Mucosa of stomach (tissue), 1 donor: ENCODE results near the gene GRM4.

Experiments
- H3K27me3 ChIP-seq: one replicate; pipeline ENCODE4 v1.7.0; 2013; ENCODE audit warnings: mild to moderate bottlenecking, low read length; ENCODE audit not compliant: control insufficient read depth, insufficient read depth
- H3K36me3 ChIP-seq: one replicate; pipeline ENCODE4 v1.7.0; 2013; ENCODE audit warnings: low read length; ENCODE audit not compliant: control insufficient read depth, insufficient read depth
- H3K4me1 ChIP-seq: one replicate; pipeline ENCODE4 v1.7.0; 2013; ENCODE audit warnings: mild to moderate bottlenecking, low read length; ENCODE audit not compliant: control insufficient read depth, insufficient read depth
- H3K4me3 ChIP-seq: one replicate; pipeline ENCODE4 v1.7.0; 2013; ENCODE audit warnings: low read length
- H3K9ac ChIP-seq: one replicate; pipeline ENCODE4 v1.7.0; 2013; ENCODE audit warnings: mild to moderate bottlenecking, low read length, moderate library complexity
- H3K9me3 ChIP-seq: one replicate; pipeline ENCODE4 v1.7.0; 2013; ENCODE audit warnings: mild to moderate bottlenecking, low read length, moderate library complexity; ENCODE audit not compliant: control insufficient read depth
- donor health status: Pancreatic carcinoma.

Gene GRM4

DNA sequence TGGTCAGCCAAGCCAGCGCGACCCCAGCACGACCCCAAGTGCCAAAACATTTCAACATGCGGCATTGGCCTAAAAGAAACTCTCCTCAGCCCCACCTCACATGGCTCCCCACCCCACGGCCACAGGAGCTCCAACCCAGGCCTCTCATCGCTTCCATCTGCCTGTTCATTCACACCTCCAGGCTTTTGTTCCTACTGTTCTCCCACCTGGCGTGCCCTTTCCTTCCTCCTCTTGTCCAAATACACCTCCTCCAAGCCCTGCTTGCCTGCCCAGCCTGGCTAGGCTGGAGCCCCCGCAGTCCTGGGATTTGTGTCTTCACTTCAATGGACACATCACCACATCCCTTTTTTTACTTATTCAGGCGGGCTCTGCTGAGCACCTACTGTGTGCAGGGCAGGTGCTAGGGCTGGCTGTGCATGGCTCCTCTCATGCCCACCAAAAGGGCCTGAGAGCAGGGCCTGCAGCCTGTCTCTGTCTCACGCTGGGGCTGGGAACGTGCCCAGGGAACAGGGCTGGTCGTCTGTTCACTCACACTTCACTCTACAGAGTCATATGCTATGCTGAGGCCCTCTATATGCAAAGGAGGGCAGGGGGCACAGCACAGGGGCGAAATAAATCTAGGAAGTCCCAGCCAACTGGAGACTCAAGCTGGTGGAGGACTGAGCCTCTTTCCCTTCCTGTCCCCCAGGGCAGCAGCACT is 61.1 kb downstream of the GRM4 start:
- no peaks in the 10 kb centered on the region for H3K36me3 ChIP-seq
- no peak overlapping the region for H3K4me3 ChIP-seq
- H3K9me3 ChIP-seq: no peaks in the 10 kb centered on the region
- H3K4me1 ChIP-seq: no peaks in the 10 kb centered on the region
- H3K27me3 ChIP-seq: no peaks in the 10 kb centered on the region
- H3K9ac ChIP-seq: no peak overlapping the region

DNA sequence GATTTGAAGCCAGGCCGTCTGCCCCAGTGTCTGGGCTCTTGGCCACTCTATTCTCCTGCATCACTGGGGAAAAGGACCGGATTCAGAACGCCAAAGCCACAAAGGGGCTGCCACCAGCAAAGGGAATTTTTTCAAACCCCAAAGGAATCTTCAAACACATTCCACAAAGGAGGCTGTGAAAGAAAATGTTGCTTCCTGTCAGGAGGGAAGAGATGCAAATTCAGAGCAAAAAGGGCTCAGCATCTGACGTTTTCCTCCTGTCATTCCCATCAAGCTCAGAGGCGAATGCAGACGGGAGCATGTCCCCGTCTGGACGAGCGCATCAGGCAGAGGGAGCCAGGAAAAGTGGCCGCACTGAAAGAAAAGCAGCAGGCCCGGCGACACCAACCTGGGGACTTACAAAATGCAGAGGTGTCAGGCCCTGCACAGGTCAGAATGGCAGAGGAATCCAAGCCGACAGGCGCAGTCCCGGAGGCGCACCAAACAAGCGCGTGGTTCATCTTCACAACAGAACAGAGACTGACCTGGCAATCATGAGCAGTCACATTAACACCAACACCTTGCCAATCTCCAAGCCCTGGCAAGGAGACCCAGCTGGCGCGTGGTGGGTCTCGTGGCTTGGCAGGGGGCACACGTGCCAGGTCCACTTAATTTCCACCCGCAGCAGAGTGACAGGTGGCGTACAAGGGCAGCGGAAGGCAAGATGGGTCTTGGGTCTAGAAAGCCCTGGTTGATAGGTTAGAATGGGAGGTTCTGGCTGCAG is 62.8 kb downstream of the GRM4 start:
- H3K9me3 ChIP-seq: no peaks in the 10 kb centered on the region
- no peak overlapping the region for H3K9ac ChIP-seq
- no peak overlapping the region for H3K4me3 ChIP-seq
- H3K27me3 ChIP-seq: no peaks in the 10 kb centered on the region
- no peaks in the 10 kb centered on the region for H3K36me3 ChIP-seq
- no peaks in the 10 kb centered on the region for H3K4me1 ChIP-seq

DNA sequence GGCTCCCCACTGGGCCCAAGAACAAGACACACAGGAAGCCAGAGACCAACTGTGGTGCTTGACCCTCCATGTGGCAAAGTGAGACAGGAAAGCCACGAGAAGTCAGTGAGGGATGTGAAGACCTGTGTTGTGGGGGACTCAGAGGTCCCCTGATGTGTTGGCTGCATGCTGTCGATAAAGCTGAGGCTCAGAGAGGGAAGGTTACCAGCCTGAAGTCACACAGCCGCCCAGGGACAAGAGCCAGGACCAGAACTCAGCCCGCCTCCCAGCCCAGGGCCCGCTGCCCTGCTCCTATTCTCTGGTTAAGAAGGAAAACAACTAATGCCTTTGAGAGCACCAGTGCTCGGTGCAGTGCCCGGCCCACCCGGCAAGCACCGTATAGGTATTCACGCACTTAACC is 63.5 kb downstream of the GRM4 start:
- Histone ChIP-seq H3K27me3 (no peaks in the 10 kb centered on the region), H3K36me3 (no peaks in the 10 kb centered on the region), H3K4me1 (no peaks in the 10 kb centered on the region), H3K9ac (no peak overlapping the region), H3K4me3 (no peak overlapping the region), H3K9me3 (no peaks in the 10 kb centered on the region)

DNA sequence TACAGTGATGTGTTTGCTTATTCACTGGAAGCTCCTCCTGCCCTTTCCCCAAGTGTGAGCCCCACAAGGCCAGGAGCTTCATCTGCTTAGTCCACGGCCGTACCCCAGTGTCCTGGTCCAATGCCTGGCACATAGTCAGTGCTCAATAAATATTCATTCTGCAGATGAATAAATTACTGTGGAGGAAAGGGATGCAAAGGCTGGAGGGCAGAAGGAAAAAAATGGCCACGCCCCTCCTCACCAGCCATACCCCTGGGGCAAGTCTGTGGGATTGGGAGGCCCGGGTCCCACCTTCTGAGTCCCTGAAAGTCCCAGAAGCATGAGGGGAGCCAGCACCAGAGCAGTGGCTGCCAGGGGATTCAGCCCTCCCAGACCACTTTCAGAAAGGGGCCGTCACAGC is 65.5 kb downstream of the GRM4 start:
- Histone ChIP-seq H3K4me1 (no peaks in the 10 kb centered on the region), H3K36me3 (no peaks in the 10 kb centered on the region), H3K9ac (no peak overlapping the region), H3K27me3 (no peaks in the 10 kb centered on the region), H3K9me3 (no peaks in the 10 kb centered on the region), H3K4me3 (no peak overlapping the region)

DNA sequence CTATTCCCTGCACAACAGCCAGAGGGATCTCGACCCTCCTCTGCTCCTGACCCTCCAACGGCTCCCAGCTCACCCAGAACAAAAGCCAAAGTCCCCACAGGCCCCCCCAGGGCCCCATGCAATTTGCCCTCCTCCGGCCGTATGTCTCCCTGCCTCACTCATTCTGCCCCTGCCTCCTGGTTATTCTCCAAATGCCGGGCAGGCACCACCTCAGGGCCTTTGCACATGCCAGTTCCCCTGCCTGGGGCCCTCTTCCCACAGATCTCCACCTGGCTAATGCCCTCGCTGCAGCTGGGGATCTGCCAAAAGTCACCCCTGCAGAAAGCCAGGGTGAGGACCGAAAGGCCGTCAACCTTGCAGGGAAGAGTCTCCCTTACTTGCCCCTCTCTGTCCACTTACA is 66.0 kb downstream of the GRM4 start:
- Histone ChIP-seq H3K27me3 (no peaks in the 10 kb centered on the region), H3K36me3 (no peaks in the 10 kb centered on the region), H3K4me3 (no peak overlapping the region), H3K9ac (no peak overlapping the region), H3K4me1 (no peaks in the 10 kb centered on the region), H3K9me3 (no peaks in the 10 kb centered on the region)

DNA sequence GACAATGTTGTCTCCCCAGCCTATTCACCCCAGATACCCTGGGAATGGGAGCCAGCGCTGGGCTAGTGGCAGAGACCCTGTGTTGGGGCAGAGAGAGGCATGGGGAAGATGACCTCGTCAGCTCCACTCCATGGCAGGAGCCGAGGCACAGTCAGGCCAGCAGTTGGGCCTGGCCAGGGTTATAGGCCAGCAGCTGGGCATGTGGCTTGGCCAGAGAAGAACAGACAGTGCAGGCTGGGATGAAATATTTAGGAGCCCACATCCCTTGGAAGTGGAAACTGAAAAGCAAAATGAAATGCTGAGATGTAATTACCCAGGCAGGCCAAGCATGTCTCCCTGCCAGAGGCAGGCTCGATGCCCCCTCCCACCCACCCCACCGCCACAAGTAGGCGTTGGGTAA is 70.0 kb downstream of the GRM4 start:
- Histone ChIP-seq H3K4me1 (no peaks in the 10 kb centered on the region), H3K27me3 (no peaks in the 10 kb centered on the region), H3K36me3 (no peaks in the 10 kb centered on the region)

DNA sequence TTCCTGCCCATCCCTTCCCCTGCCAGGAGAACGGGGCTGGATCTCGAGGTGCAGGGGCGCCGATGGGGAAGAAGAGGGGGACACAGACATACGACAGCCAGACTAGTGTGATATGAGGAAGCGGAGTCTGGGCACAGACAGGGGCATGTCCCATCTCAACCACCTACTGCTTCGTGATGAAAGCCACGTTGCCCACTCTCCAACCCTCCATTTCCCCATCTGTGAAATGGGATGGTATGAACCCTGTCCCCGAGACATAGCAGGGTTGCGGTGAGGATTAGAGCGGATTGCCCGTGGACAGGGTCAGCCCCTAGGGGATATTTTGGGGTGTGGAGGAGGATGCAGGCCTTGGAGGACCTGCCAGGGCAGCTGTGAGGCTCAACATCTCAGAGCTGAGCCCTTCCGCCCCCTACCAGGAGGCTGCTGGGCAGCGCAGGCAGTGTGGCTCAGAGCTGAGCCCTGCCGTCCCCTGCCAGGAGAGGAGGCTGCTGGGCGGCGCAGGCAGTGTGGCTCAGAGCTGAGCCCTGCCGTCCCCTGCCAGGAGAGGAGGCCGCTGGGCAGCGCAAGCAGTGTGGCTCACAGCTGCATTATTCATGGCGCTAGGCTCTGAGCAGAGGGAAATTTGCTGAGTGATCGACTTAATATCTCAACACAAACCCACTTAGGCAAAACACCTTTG is 71.7 kb downstream of the GRM4 start:
- Histone ChIP-seq H3K4me3 (no peak overlapping the region), H3K27me3 (no peaks in the 10 kb centered on the region), H3K9ac (no peak overlapping the region), H3K9me3 (no peaks in the 10 kb centered on the region), H3K4me1 (no peaks in the 10 kb centered on the region), H3K36me3 (no peaks in the 10 kb centered on the region)

More for the DNA sequence above, 70.0 kb downstream of the GRM4 start:
- Histone ChIP-seq H3K4me3 (no peak overlapping the region), H3K9ac (no peak overlapping the region), H3K9me3 (no peaks in the 10 kb centered on the region)

DNA sequence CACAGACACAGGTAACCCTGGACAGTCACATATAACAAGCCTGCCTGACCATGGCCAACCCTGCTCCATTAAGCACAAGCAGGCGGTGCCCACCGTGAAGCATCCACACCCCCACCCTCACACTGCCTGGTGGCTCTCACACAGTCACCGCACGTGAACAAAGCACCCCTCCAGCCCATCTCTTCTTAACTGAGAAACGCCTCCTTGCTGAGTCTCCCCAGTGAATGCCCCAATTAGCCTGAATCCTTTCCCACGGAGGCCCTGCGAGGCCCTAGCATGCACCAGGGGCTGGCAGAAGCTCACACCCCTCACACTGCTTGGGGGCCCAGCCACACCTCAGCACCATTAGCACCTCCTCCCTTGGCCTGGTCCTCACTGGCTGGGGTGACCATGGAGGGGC is 72.3 kb downstream of the GRM4 start:
- Histone ChIP-seq H3K36me3 (no peaks in the 10 kb centered on the region), H3K9me3 (no peaks in the 10 kb centered on the region), H3K4me1 (no peaks in the 10 kb centered on the region), H3K27me3 (no peaks in the 10 kb centered on the region), H3K4me3 (no peak overlapping the region), H3K9ac (no peak overlapping the region)

DNA sequence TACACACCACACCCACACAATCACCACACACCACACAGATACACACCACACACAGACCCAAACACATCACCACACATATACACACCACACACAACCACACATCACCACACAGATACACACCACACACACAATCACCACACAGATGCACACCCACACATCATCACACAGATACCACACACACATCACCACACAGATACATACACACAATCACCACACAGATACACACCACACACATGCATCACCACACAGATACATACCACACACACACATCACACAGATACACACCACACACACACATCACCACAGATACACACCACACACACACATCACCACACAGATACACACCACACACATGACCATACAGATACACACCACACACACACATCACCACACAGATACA is 73.2 kb downstream of the GRM4 start:
- H3K27me3 ChIP-seq: peaks cover 3% of the 10 kb centered on the region

DNA sequence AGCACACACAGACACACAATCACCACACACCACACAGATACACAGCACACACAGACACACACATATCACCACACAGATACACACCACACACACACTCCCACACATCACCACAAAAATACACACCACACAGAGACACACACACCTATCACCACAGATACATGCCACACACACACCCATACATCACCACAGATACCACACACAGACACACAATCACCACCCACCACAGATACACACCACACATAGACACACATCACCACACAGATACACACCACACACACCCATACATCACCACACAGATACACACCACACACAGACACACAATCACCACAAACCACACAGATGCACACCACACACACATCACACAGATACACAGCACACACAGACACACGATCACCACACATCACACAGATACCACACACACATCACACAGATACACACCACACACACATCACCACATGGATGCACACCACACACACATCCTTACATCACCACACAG is 74.0 kb downstream of the GRM4 start:
- peaks cover 3% of the 10 kb centered on the region for H3K27me3 ChIP-seq
- H3K36me3 ChIP-seq: no peaks in the 10 kb centered on the region
- no peak overlapping the region for H3K4me3 ChIP-seq
- H3K4me1 ChIP-seq: no peaks in the 10 kb centered on the region
- H3K9ac ChIP-seq: no peak overlapping the region
- no peaks in the 10 kb centered on the region for H3K9me3 ChIP-seq

More for the DNA sequence above, 73.2 kb downstream of the GRM4 start:
- no peak overlapping the region for H3K9ac ChIP-seq
- no peaks in the 10 kb centered on the region for H3K9me3 ChIP-seq
- H3K4me3 ChIP-seq: no peak overlapping the region
- no peaks in the 10 kb centered on the region for H3K4me1 ChIP-seq
- H3K36me3 ChIP-seq: no peaks in the 10 kb centered on the region

DNA sequence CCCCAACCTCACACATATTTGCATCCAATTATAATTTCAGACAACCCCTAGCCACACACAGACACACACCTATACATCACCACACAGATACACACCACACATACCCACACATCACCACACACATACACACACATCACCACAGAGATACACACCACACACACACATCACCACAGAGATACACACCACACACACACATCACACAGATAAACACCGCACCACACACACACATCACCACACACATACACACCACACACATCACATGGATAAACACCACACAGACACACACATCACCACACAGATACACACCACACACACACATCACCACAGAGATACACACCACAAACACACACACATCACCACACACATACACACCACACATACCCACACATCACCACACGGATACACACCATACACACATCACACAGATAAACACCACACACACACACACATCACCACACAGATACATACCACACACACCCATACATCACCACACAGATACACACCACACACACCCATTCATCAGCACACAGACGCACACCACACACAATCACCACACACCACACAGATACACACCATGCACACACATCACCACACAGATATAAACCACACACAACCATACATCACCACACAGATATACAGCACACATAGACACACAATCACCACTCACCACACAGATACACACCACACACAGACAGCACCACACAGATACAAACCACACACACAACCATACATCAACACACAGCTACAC is 74.6 kb downstream of the GRM4 start:
- H3K27me3 ChIP-seq: peaks cover 3% of the 10 kb centered on the region
- H3K36me3 ChIP-seq: no peaks in the 10 kb centered on the region
- no peaks in the 10 kb centered on the region for H3K4me1 ChIP-seq
- no peak overlapping the region for H3K4me3 ChIP-seq
- no peak overlapping the region for H3K9ac ChIP-seq
- no peaks in the 10 kb centered on the region for H3K9me3 ChIP-seq
